ENCODE results near the gene HPS6.
"Not testable (repeated sequence)": the region's sequence is repeated elsewhere in the genome, so short reads cannot be mapped to it uniquely, and the experiment has no call there.

Gene HPS6

GRCh38 chr10:102064868-102065560 is at the start of gene HPS6:
HPS6 (plus strand) TSS chr10:102065349; CDS start chr10:102065475, 126 bp downstream.
- peak; percentile 55 for DNase-seq

DNA sequence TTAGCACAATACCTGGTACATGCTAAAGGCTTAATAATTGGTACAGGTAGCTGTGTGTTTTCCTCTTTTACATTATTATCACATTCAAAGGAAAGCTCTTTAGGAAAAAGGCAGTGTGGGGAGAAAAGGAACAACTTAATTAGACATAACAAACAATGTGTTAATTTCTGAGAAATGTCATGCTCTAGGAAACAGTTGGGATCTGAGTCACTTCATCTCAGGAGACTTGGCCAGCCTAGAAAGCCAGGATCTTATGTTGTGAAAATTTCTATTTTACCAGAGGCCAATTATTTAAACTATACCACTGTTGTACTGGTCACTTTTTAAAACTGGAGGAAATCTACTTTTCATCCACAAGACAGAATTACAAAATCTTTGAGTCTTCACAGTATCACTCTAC is 48.7 kb upstream of the HPS6 start:
- no peak for DNase-seq

DNA sequence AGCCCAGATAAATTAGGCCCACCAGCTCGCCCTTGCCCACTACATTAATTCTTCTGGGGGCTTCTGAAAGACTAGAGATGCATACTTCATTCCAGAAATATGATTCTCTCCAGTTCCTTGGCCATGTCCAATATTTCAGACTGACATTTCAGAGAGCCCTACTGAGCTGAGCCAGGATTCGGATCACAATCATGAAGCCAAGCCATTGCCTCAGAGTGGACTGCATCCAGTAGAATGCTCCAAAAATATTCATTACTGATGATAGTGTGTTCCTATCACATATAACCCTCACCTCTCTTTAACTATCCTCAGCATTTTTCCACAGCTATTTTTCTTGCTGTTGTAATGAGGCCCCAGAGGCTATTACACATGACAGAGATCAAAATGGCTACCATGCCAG is 47.9 kb upstream of the HPS6 start:
- no peak for DNase-seq

- DNase-seq, result no peak
Observed at GRCh38 chr10:102020938-102021337, 44.2 kb upstream of the HPS6 start.

DNA sequence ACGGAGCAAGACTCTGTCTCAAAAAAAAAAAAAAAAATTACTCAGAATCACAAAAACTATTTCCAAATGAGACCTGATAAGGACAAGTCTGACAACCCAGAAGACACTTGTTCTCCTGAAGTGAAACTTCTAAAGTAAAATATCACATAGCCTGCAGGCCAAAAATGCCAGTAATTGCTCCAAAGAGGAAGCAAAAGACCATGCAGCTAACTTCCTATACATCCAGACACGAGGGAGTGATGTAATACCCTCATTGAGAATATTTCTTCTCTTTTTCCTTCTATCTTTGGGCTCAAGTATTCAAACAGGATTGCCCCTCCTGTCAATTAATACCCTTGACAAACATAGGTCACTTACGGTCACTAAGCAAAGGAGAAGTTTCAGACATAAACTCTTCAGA is 40.4 kb upstream of the HPS6 start:
- no peak for DNase-seq

DNA sequence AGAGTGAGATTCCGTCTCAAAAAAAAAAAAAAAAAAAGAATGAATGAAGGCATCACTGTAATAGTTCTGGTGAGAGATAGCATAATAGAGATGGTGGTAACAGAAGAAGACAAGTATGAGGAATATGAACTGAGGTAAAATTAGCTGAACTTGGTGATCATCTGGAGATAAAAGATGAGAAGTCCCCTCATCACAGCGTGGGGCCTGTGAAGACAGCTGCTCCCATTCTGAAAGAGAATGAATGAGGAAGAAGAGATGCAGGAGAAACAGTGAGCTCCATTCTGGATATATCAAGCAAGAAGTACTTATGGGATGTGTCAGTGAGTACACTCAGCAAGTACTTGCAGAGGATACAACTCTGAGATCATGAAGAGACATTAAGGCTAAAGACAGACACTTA is 37.9 kb upstream of the HPS6 start:
- no peak for DNase-seq

DNA sequence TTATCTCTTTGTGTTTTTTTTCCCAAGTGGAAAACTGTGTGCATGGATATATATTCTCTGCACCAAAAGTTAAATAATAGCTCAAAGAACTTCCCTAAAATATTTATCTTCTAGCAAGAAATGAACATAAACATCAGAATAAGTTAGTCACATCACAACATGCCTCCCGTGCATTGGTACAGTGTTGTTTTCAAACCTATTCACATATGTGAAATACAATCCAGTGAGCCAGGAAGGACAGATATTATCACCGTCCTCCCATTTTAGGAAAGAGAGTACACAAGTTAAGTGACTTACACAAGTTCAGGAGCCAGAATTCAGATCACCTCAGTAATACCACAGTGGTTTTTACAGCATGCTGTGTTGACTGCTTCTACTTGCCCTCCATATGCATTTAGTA is 31.4 kb upstream of the HPS6 start:
- no peak for DNase-seq

DNA sequence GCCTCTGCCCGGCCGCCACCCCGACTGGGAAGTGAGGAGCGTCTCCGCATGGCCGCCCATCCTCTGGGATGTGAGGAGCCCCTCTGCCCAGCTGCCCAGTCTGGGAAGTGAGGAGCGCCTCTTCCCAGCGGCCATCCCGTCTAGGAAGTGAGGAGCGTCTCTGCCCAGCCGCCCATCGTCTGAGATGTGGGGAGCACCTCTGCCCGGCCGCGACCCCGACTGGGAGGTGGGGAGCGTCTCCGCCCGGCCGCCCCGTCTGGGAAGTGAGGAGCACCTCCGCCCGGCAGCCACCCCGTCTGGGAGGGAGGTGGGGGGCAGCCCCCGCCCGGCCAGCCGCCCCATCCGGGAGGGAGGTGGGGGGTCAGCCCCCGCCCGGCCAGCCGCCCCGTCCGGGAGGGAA is 29.3 kb upstream of the HPS6 start:
- not testable (repeated sequence) for DNase-seq

GRCh38 chr10:102038410-102038809 is 26.7 kb upstream of the HPS6 start:
- DNase-seq, result no peak

DNA sequence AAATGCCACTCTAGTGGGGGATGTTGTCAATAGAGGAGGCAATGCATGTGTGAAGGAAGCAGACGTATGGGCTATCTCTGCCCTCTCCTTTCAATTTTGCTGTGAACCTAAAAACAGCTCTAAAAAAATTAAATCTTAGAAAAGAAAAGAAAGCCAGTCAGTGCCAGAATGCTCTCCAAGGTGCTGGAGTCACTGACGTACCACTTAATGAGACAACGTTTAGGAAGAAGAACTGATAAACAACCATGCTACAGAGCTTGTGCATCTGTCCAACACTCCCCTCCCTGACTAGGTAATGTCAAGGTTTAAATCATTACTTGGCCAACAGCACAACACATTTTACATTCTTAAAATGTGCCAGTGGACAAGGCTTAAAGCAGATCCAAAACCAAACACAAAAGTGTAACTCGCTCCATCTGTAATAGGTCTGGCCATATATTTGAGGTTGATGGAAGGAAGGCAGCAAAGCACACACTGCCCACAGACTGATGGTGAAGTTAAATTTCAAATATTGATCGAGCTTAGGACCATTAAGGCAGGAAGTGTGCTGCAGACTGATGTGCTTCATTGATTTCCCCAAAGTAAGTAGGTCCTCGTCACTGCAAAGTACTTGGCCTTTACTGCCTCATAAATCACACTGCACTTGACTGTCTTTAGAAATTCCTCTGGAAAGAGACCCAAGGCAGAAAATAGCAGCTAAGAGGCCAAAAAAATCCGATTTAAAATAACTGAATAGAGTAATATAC is 24.7 kb upstream of the HPS6 start:
- DNase-seq, result no peak

DNA sequence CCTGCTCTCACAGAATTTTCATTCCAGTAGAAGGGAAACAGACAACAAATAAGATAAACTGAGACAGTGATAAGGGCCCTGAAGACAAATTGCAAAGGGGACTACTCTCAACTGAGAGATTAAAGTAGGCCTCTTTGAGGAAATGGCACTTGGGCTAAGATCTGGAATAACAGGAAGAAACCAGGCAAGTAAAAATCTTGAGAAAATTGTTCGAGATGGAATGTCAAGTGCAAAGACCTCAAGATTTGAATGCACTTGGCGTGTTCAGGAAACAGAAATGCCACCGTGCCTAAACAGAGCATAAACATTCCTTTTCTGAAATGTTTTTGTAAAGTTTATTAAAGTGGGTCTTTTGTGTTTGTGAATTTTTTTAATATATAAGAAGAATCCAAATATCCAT is 19.9 kb upstream of the HPS6 start:
- no peak for DNase-seq

- DNase-seq, result no peak
Observed at GRCh38 chr10:102046095-102046494, 19.1 kb upstream of the HPS6 start.

DNA sequence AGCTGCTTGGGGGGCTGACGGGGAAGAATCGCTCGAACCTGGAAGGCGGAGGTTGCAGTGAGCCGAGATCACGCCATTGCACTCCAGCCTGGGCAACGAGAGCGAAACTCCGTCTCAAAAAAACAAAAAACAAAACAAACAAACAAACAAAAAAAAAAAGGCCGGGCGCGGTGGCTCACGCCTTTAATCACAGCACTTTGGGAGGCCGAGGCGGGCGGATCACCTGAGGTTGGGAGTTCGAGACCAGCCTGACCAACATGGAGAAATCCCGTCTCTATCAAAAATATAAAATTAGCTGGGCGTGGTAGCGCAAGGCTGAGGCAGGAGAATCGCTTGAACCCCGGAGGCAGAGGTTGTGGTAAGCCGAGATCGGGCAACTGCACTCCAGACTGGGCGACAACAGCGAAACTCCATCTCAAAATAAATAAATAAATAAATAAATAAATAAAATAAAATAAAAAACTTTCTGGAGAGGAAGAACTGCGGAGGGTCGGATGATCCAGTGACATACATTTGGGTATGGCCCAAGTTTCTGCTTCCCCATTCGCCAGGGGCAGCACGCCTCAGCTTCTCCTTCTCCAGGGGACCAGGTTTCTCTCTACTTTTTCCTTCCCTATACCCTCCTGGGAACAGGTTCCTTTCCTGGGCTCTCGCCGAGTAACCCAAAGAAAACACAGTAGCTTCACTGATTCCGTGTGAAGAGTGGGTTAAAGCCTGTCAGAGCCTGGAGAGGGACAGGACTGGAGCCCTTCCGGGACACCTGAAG is 10.1 kb upstream of the HPS6 start:
- not testable (repeated sequence) for DNase-seq

DNA sequence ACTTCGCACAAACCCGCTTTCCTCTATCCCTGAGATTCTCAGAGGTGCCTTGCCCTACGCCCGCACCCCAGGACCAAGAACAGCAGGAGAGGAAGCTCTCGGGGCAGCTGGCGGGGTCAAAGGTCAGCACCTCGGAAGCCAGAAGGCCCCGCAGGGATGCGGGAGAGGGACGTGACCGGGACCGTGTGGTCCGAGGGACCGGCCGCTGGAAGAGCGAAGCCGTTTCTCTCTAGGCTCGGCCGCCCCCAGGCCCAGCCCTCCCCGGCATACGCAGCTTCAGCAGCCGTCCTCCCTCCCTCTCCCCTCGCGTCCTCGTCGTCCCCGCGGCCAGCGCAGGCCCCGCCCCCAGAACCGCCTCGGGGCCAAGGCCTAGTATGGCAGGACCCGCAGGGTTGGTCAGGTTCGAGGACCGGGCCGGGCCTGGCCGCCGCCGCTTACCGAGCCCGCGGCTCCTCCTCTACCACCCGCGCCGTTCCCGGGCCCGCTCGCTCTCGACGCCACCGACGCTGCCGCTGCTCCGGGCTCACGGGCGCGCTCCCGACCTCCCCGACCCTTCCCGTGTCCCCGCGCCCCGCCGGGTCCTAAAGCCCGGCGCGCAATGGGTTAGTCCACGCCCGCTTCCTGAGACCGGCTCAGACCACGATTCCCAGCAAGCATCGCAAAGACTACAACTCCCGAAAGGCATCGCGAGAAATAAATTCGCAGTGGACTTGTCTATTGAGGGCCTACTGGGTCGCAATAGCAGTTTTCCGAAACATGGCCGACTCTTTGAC is 9.3 kb upstream of the HPS6 start, which contains the start of gene ARMH3:
Gene ARMH3, minus strand, starts transcription at position 527 of the 773 bp plus-strand sequence. CDS start 16,059 bp downstream, outside the sequence.
- peak; percentile 91 for DNase-seq

- no peak for DNase-seq
Observed at GRCh38 chr10:102059987-102060386, 5.2 kb upstream of the HPS6 start.

DNA sequence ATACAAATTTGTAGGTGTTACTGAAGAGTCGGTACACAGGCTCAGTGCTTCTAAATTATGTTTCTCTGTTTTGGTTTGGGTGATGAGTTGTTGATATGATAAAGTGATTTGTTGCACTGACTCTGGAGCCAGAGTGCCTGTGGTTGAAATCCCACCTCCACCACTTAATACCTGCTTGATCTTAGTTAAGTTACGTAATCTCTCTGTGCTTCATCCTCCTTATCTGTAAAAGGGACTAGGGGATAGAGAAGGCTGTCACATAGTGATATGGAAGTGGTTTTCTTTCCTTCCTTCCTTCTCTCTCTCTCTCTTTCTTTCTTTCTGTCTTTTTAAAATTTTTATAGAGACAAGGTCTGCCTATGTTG is 664 bp upstream of the HPS6 start:
- no peak for DNase-seq

DNA sequence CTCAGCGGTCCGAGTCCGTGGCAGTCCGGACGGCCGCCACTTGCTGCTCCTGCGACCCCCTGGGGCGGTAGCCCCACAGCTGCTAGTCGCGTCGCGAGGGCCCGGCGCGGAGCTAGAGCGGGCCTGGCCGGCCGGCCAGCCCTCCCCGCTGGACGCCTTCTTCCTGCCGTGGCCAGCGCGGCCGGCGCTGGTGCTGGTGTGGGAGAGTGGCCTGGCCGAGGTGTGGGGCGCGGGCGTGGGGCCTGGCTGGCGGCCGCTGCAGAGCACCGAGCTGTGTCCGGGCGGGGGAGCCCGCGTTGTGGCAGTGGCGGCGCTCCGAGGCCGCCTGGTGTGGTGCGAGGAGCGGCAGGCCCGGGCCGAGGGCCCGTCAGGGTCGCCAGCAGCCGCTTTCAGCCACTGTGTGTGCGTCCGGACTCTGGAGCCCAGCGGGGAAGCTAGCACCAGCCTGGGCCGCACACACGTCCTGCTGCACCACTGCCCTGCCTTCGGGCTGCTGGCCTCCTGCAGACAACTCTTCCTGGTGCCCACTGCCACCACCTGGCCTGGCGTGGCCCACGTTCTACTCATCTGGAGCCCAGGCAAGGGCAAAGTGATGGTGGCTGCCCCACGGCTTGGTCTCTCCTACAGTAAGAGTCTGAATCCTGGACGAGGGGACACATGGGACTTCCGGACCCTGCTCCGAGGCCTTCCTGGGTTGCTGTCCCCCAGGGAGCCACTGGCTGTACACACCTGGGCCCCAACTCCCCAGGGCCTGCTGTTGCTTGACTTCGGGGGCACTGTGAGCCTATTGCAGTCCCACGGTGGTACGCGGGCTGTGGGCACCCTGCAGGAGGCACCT is 631 bp downstream of the HPS6 start:
- no peak for DNase-seq

- DNase-seq, result no peak
Observed at GRCh38 chr10:102066399-102067088, 1.4 kb downstream of the HPS6 start.

DNA sequence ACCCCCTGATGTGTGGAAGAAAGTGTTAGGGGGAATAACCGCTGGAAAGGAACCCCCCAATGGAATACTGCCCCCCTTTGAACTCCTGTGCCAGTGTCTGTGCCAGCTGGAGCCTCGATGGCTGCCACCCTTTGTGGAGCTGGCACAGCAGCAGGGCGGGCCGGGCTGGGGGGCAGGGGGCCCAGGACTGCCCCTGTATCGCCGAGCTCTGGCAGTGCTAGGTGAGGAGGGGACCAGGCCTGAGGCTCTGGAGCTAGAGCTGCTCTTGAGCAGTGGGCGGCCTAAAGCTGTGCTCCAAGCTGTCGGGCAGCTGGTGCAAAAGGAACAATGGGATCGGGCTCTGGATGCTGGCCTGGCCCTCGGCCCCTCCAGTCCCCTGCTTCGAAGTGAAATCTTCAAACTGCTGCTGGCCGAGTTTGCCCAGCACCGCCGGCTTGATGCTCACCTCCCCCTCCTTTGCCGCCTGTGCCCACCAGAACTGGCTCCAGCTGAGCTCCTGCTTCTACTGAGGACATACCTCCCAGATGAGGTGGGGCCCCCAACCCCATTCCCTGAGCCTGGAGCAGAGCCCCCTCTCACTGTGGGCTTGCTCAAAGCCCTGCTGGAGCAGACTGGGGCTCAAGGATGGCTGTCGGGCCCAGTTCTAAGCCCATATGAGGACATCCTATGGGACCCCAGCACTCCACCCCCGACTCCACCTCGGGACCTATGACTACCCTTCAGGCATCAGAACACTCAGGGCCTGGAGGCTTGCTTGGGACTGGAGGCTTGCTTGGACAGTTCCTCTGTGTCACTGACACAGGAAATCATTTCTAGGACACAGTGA is 2.2 kb downstream of the HPS6 start:
- DNase-seq, result no peak

- no peak for DNase-seq
Observed at GRCh38 chr10:102068216-102068615, 3.1 kb downstream of the HPS6 start.

All from NCI-H1694 treated with DMSO at 0.1 percent for 48 hours (cell line).